Gastrocnemius medialis (tissue), 4 donors: ENCODE data around the gene C22orf23.

ENCODE experiments used
- POLR2A ChIP-seq, 2 donors: fragments of 450-650 bp; IDR thresholded peaks; one replicate each; pipeline ENCODE4 v1.6.1; 2017; ENCODE audit warnings: antibody characterized with exemption in 2 of 2, mild to moderate bottlenecking in 2 of 2, moderate library complexity in 2 of 2
- TF ChIP-seq, protein P1 (sequence below), 5 experiments: fragments of 450-650 bp in 3 of 5; fragments of 200-600 bp in 2 of 5; sonication (generic) in 2 of 5; IDR thresholded peaks in 4 of 5; conservative IDR thresholded peaks in 1 of 5; 1 replicate in 4 of 5; 2 replicates in 1 of 5; pipeline ENCODE4 v1.5.1; 2016 to 2019; ENCODE audit warnings: antibody characterized with exemption in 5 of 5, mild to moderate bottlenecking in 3 of 5, moderate library complexity in 3 of 5

DNA sequence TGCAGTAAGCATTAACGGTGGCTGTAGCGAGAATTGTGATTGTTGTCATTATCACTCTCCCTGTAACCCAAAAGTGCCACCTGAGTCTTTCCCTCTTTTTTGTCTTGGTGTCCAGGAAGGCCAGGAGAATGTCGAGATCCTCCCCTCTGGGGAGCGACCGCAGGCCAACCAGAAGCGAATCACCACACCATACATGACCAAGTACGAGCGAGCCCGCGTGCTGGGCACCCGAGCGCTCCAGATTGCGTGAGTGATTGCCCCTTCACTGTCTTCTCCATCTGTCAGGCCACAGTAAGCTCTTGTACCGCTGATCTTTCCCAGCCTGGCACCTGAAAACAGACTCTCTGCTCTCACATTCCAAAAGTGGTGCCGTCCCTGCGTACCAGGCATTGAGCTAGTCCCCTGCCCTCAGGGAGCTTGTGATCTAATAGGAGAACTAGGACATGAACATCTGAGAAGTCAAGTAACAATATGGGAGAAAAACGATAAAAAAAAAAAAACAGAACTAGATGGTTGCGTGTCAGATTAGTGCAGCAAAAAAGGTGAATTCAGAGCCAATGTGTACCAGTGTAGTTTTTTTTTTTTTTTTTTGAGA, 5.9 kb upstream of the C22orf23 start:
- TF ChIP-seq, protein P1, sequence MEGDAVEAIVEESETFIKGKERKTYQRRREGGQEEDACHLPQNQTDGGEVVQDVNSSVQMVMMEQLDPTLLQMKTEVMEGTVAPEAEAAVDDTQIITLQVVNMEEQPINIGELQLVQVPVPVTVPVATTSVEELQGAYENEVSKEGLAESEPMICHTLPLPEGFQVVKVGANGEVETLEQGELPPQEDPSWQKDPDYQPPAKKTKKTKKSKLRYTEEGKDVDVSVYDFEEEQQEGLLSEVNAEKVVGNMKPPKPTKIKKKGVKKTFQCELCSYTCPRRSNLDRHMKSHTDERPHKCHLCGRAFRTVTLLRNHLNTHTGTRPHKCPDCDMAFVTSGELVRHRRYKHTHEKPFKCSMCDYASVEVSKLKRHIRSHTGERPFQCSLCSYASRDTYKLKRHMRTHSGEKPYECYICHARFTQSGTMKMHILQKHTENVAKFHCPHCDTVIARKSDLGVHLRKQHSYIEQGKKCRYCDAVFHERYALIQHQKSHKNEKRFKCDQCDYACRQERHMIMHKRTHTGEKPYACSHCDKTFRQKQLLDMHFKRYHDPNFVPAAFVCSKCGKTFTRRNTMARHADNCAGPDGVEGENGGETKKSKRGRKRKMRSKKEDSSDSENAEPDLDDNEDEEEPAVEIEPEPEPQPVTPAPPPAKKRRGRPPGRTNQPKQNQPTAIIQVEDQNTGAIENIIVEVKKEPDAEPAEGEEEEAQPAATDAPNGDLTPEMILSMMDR (IDR thresholded peaks at IDR 0.05 in 4 of 5, conservative IDR thresholded peaks at IDR 0.05 in 1 of 5), result no peak
- no peak for TF ChIP-seq POLR2A (IDR thresholded peaks at IDR 0.05)
